OCI-LY7 (cell line): ENCODE measurements around the gene TSC22D2. TPM values are rescaled to one million over a fixed set of nuclear protein-coding genes. Genes with fewer than 3 reads are reported as not detected.

Experiments
- BruUV-seq: library from RNA; stranded (reverse); fragments of 400-500 nt; replicated peaks from 2 replicates; lab custom pipeline; 2021; lab: Mats Ljungman, UMichigan
- CTCF ChIA-PET: fragments of 300-600 bp; sonication (Branson Sonifier 250); formaldehyde crosslinking; loops from one replicate; lab custom pipeline; 2022; ENCODE audit warnings: antibody characterized with exemption; ENCODE audit not compliant: unreplicated experiment; lab: Charles Lee
- POLR2A ChIA-PET: fragments of 300-600 bp; sonication (Branson Sonifier 250); formaldehyde crosslinking; loops from one replicate; lab custom pipeline; 2022; ENCODE audit warnings: antibody characterized with exemption; lab: Charles Lee
- DNase-seq: peaks from one replicate; pipeline ENCODE4 v3.0.0-alpha.2; 2015; ENCODE audit warnings: low spot score
- H2AFZ ChIP-seq: fragments of 200-600 bp; sonication (generic), shearing (Covaris generic); 2 replicates; pipeline ENCODE4 v1.6.1; 2014; ENCODE audit warnings: mild to moderate bottlenecking, antibody characterized with exemption, low read length, moderate library complexity
- H3K27ac ChIP-seq: fragments of 200-600 bp; sonication (generic); 2 replicates; pipeline ENCODE4 v1.5.1; 2014; ENCODE audit warnings: mixed run types, low read depth, mild to moderate bottlenecking, moderate library complexity, low read length, inconsistent platforms; ENCODE audit not compliant: poor library complexity, severe bottlenecking
- H3K36me3 ChIP-seq: fragments of 200-600 bp; sonication (generic); 2 replicates; pipeline ENCODE4 v1.6.1; 2014; ENCODE audit warnings: mild to moderate bottlenecking, antibody characterized with exemption, low read length, moderate library complexity, mixed read lengths; ENCODE audit not compliant: insufficient read depth
- H3K4me1 ChIP-seq: fragments of 200-600 bp; sonication (generic); 2 replicates; pipeline ENCODE4 v1.5.1; 2014; ENCODE audit warnings: mild to moderate bottlenecking, low read length; ENCODE audit not compliant: insufficient read depth, poor library complexity, severe bottlenecking
- H3K4me2 ChIP-seq: fragments of 200-600 bp; sonication (generic); 2 replicates; pipeline ENCODE4 v1.6.1; 2014; ENCODE audit warnings: mild to moderate bottlenecking, low read length
- H3K4me3 ChIP-seq: fragments of 200-600 bp; sonication (generic); 2 replicates; pipeline ENCODE4 v1.5.1; 2014; ENCODE audit warnings: mild to moderate bottlenecking, low read depth, low read length; ENCODE audit not compliant: poor library complexity, severe bottlenecking
- H3K79me2 ChIP-seq: fragments of 200-600 bp; sonication (generic); 2 replicates; pipeline ENCODE4 v1.6.1; 2016; ENCODE audit warnings: low read depth, mild to moderate bottlenecking, low read length, moderate library complexity, mixed read lengths; ENCODE audit not compliant: insufficient read depth
- H3K9me2 ChIP-seq: fragments of 200-600 bp; sonication (generic); 2 replicates; pipeline ENCODE4 v1.6.1; 2016; ENCODE audit warnings: mild to moderate bottlenecking, low read length, mixed read lengths; ENCODE audit not compliant: insufficient read depth
- H3K9me3 ChIP-seq: fragments of 200-600 bp; sonication (generic); 2 replicates; pipeline ENCODE4 v1.6.1; 2014; ENCODE audit warnings: mild to moderate bottlenecking, mixed run types, low read length, mixed read lengths
- H4K20me1 ChIP-seq: fragments of 200-600 bp; sonication (generic); 2 replicates; pipeline ENCODE4 v1.6.1; 2014; ENCODE audit warnings: mild to moderate bottlenecking, antibody characterized with exemption, low read length, moderate library complexity, mixed read lengths; ENCODE audit not compliant: insufficient read depth
- CTCF ChIP-seq: fragments of 200-600 bp; sonication (generic); conservative IDR thresholded peaks from 2 replicates; pipeline ENCODE4 v1.5.1; 2014; ENCODE audit warnings: mild to moderate bottlenecking, antibody characterized with exemption, low read length, moderate library complexity, mixed read lengths
- EZH2phosphoT487 ChIP-seq: fragments of 200-600 bp; sonication (generic); IDR thresholded peaks from 2 replicates; pipeline ENCODE4 v1.6.1; 2018; ENCODE audit warnings: low read depth, borderline replicate concordance, mild to moderate bottlenecking, mixed run types, antibody characterized with exemption, low read length, moderate library complexity, mixed read lengths
- intact Hi-C: fragments of 100-400 bp; cut with micrococcal nuclease; formaldehyde crosslinking; loops from one replicate; pipeline ENCODE4 v1.10.0; 2022; ENCODE audit not compliant: unreplicated experiment
- total RNA-seq, 2 experiments: library from RNA; depleted of rRNA in 1 of 2; stranded (reverse); fragments of >200 nt in 1 of 2; shearing (Covaris generic) in 1 of 2; gene quantifications; 2 replicates each; pipeline ENCODE4 v1.2.3, GENCODE V29; 2014 to 2022

Gene TSC22D2
- total RNA-seq, 2 experiments from 2014 or later = 5.9 to 24.2 TPM

- no peak for DNase-seq
- BruUV-seq = no TSS peak
- H4K20me1 ChIP-seq = peaks cover 19% of the 10 kb centered on the region
- no peaks in the 10 kb centered on the region for H3K9me2 ChIP-seq
- no peak overlapping the region for H2AFZ ChIP-seq
- H3K4me1 ChIP-seq = no peaks in the 10 kb centered on the region
- intact Hi-C loops = no loop called here
- TF ChIP-seq EZH2phosphoT487 = no peak
- no peak for TF ChIP-seq CTCF
- H3K27ac ChIP-seq = no peak overlapping the region
- H3K9me3 ChIP-seq = no peaks in the 10 kb centered on the region
- H3K36me3 ChIP-seq = peaks cover 26% of the 10 kb centered on the region
- no peak overlapping the region for H3K4me2 ChIP-seq
- H3K79me2 ChIP-seq = peaks cover 60% of the 10 kb centered on the region
- POLR2A ChIA-PET = interaction anchor here (0.7 to 1.4 kb wide), 3 partner anchors 9 to 661 kb away, joined by 3 to 4 read pairs (median 4); no protein-coding TSS in a partner anchor
- no peak overlapping the region for H3K4me3 ChIP-seq
- CTCF ChIA-PET = no interaction called here
Measured at GRCh38 chr3:150422907-150423306, 14.8 kb downstream of the TSC22D2 start.

GRCh38 chr3:150423761-150424160 lies 15.7 kb downstream of the TSC22D2 start:
- Histone ChIP-seq H3K79me2 (peaks cover 51% of the 10 kb centered on the region), H2AFZ (no peak overlapping the region), H3K4me1 (no peaks in the 10 kb centered on the region), H3K4me3 (no peak overlapping the region), H4K20me1 (peaks cover 16% of the 10 kb centered on the region), H3K36me3 (peaks cover 26% of the 10 kb centered on the region), H3K4me2 (no peak overlapping the region), H3K9me2 (no peaks in the 10 kb centered on the region), H3K27ac (no peak overlapping the region), H3K9me3 (no peaks in the 10 kb centered on the region)
- no TSS peak for BruUV-seq
- CTCF ChIA-PET = interaction anchor here (1.0 kb wide), 1 partner anchor 14 kb away, joined by 3 read pairs; no protein-coding TSS in a partner anchor
- no peak for DNase-seq
- TF ChIP-seq CTCF = no peak
- intact Hi-C loops = no loop called here
- POLR2A ChIA-PET = interaction anchor here (0.8 to 2.8 kb wide), 4 partner anchors 9 to 16 kb away, joined by 3 to 14 read pairs (median 4); no protein-coding TSS in a partner anchor

- Histone ChIP-seq H4K20me1 (peaks cover 6% of the 10 kb centered on the region; the same call in 1 of the 2 replicates), H3K27ac (no peak overlapping the region), H3K4me1 (no peaks in the 10 kb centered on the region), H3K9me3 (no peaks in the 10 kb centered on the region), H3K9me2 (no peaks in the 10 kb centered on the region), H2AFZ (no peak overlapping the region), H3K4me2 (no peak overlapping the region), H3K36me3 (peaks cover 32% of the 10 kb centered on the region), H3K4me3 (no peak overlapping the region), H3K79me2 (peaks cover 28% of the 10 kb centered on the region; the same call in 1 of the 2 replicates)
- DNase-seq = no peak
- ChIA-PET POLR2A (interaction anchor here (0.6 to 2.8 kb wide), 7 partner anchors 8 to 134 kb away, joined by 3 to 14 read pairs (median 4); no protein-coding TSS in a partner anchor), CTCF (no interaction called here)
- intact Hi-C loops = no loop called here
- no TSS peak for BruUV-seq
- TF ChIP-seq EZH2phosphoT487 (no peak), CTCF (no peak)
Measured at GRCh38 chr3:150426292-150426691, 18.2 kb downstream of the TSC22D2 start.
